H7 (cell line): ENCODE results near the gene WASF3. TPM values are rescaled to one million over a fixed set of nuclear protein-coding genes. Genes with fewer than 3 reads are reported as not detected.

Source experiments
- DNase-seq: peaks from one replicate; pipeline ENCODE4 v3.0.0; 2012
- H3K27me3 ChIP-seq: 2 replicates; pipeline ENCODE4 v1.6.0; 2011; ENCODE audit warnings: mild to moderate bottlenecking, low read length; ENCODE audit not compliant: control insufficient read depth, insufficient read depth
- H3K36me3 ChIP-seq: replicated peaks from 2 replicates; pipeline ENCODE4 v1.5.1; 2011; ENCODE audit warnings: low read length; ENCODE audit not compliant: control insufficient read depth, insufficient read depth
- H3K4me3 ChIP-seq: 2 replicates; pipeline ENCODE4 v1.5.1; 2011; ENCODE audit warnings: low read depth, mild to moderate bottlenecking, control low read depth, low read length, moderate library complexity; ENCODE audit not compliant: insufficient read depth
- total RNA-seq: library from RNA; depleted of rRNA; stranded (reverse); fragments of >200 nt; shearing (Covaris generic); gene quantifications from 2 replicates; pipeline ENCODE4 v1.2.3, GENCODE V29; 2014

The WASF3 gene
- total RNA-seq, 1 experiment from 2014 or later = 19.1 TPM

DNA sequence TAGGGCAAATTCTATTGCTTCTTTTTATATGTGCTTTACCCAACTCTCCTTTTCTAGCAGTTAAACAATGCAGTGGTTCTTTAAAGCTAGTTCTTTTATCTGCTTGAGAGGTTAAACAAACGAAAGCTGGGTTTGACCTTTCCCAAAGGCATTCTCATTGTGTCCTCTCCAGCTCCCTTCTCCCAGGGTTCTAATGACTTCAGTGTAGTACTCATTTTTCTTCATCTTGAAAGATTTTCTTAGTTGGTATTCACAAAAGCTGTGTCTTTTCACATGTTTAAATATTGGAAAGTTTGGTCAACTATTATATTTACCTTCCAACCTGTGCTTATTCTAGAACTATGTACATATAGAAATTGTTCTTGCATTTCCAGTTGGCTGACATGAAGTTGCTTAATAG lies 1.5 kb downstream of the WASF3 start:
- DNase-seq = no peak

GRCh38 chr13:26560456-26560855 lies 3.0 kb downstream of the WASF3 start:
- no peak for DNase-seq
- H3K36me3 ChIP-seq = no peaks in the 10 kb centered on the region
- H3K4me3 ChIP-seq = no peak overlapping the region
- H3K27me3 ChIP-seq = peaks cover 10% of the 10 kb centered on the region

More for the DNA sequence above, 1.5 kb downstream of the WASF3 start:
- Histone ChIP-seq H3K4me3 (no peak overlapping the region), H3K36me3 (no peaks in the 10 kb centered on the region), H3K27me3 (peaks cover 10% of the 10 kb centered on the region)

DNA sequence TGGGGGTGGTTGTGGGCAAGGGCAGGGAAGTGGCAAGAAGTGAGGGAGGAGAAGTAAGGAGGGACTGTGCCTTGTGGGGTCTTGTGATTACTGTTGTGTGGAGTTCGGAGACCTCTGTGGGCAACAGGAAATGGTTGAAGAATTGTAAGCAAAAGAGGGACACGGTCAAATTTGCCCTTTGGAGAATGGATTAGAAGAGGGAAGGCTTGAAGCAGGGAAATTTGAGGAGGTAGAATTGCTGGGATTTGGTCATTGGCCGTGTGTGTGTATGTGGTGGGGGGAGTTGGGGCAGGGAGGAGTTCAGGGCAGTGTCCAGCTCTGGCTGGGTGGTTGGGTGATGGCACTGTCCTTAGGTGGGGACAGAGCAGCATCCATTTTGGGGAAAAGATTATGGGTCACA lies 3.6 kb downstream of the WASF3 start:
- peaks cover 10% of the 10 kb centered on the region for H3K27me3 ChIP-seq

DNA sequence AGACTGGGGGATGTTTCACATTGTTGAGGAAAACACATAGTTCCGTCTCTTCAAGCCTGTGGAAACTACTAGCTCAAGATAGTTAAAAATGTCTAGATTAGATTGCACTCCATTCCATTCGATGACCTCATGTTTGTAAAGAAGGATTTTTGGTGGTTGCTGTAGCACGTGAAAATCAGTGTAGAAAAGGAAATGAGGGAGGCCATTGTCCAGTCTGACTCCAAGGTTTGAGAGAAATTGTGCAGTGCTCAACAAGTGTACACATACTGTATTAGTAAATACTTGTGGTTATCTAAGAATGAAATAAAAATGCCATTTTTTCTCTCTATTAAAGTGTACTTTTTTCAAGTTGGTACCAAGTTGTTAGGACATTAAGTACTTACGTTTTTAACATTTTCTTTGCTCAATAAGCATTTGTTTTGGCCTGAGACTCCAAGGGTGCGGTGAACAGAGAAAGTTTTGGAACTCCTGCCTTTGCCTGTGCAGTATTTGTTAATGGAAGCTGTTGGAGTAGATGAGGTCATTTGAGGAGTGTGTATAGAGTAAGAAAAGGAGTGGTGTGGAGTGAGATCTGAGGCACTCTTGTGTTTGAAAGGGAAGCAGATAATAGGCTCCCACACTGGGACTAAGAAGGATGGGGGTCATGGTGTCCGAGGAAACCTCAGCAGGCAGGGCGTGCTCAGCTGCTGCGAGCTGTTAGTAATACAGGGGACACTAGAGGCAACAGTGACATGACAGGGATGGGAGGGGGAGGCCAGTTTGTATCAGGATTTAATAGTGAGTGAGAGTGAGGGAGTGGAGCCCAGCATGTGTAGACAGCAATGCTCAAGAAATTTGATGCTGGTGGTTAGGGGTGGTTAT lies 4.4 kb downstream of the WASF3 start:
- Histone ChIP-seq H3K4me3 (no peak overlapping the region), H3K36me3 (no peaks in the 10 kb centered on the region), H3K27me3 (peaks cover 6% of the 10 kb centered on the region)
- DNase-seq = peak; percentile 40

More for the DNA sequence above, 3.6 kb downstream of the WASF3 start:
- Histone ChIP-seq H3K4me3 (no peak overlapping the region), H3K36me3 (no peaks in the 10 kb centered on the region)
- DNase-seq = no peak

DNA sequence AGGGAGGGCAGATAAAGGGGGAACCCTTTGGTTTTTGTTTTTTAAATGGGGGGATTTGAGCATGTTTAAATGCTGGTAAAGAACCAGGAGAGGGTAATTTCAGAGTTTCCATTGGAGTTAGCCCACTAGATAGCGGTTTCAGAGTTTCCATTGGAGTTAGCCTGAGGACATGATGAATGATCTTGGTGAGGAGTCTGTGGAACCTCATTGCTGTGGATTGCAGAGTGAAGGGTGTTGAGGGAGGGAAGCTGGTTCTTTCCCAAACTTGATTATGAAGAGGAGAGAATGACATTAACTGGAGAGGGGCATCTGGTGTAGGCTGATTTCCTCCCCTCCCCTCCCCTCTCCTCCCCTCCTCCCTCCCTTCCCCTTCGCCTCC lies 5.0 kb downstream of the WASF3 start:
- Histone ChIP-seq H3K27me3 (peaks cover 6% of the 10 kb centered on the region), H3K36me3 (no peaks in the 10 kb centered on the region), H3K4me3 (no peak overlapping the region)
- DNase-seq = no peak

GRCh38 chr13:26563713-26564112 lies 6.2 kb downstream of the WASF3 start:
- no peak overlapping the region for H3K4me3 ChIP-seq
- H3K36me3 ChIP-seq = no peaks in the 10 kb centered on the region
- DNase-seq = no peak
- H3K27me3 ChIP-seq = peaks cover 2% of the 10 kb centered on the region

GRCh38 chr13:26568132-26568815 lies 10.8 kb downstream of the WASF3 start:
- no peaks in the 10 kb centered on the region for H3K36me3 ChIP-seq
- DNase-seq = no peak
- no peaks in the 10 kb centered on the region for H3K27me3 ChIP-seq
- H3K4me3 ChIP-seq = no peak overlapping the region

DNA sequence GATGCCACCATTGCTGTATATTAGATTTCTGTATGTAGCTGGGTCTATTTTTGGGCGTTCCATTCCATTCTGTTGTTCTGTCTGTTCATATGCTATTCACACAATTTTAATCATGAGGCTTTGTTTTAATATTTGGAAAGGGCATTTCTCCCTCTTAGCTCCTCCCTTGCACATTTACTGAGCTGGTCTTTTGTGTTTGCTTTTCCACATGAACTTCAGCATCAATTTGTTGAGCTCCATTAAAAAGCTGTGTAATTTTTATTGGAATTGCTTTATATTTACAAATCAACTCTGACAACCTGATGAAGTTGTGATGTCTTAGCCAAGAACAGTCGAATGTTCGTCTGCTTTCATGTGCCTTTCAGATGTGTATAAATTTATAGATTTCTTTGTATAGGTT lies 14.0 kb downstream of the WASF3 start:
- Histone ChIP-seq H3K36me3 (no peaks in the 10 kb centered on the region), H3K27me3 (no peaks in the 10 kb centered on the region), H3K4me3 (no peak overlapping the region)
- DNase-seq = no peak

DNA sequence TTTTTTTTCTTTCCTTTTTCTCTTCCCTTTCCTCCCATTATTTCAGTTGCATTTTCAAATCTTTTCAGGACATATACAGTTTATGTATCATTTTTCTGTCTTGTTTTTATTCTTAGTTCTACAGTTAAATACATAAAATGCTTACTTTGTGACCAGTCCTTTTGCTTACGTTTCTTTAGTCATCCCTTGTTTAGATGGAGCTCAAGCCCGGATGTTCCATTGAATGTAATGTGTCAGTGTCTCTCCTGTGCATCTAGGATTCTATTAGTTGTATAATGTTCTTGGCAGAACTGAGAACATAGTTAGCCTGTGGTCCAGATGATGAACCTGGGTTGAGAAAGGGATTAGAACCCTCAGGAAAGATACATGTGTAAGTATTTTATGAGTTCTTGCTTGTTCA lies 17.8 kb downstream of the WASF3 start:
- H3K36me3 ChIP-seq = no peaks in the 10 kb centered on the region

GRCh38 chr13:26579580-26579979 lies 22.1 kb downstream of the WASF3 start:
- DNase-seq = no peak
- Histone ChIP-seq H3K27me3 (no peaks in the 10 kb centered on the region), H3K4me3 (no peak overlapping the region), H3K36me3 (no peaks in the 10 kb centered on the region)

More for the DNA sequence above, 17.8 kb downstream of the WASF3 start:
- Histone ChIP-seq H3K4me3 (no peak overlapping the region), H3K27me3 (no peaks in the 10 kb centered on the region)
- no peak for DNase-seq

DNA sequence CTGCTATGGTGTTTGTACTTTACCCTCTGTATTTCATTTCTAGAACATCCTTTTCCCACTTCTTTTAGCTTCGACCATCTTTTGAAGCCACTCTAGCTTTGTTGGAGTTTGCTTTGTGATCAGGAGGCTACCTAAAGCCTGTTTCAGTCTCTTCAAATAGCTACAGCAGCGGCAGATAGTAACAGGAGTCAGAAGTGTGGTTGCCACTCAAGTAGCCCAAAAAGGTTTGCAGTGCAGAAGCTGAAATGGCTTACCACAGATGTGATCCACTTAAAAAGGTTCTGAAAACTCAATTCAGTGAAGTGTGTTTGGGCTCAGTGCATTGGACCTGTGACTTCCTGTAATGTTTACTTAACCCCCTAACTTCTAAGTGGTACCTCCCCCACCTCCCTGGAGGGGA lies 26.2 kb downstream of the WASF3 start:
- no peak for DNase-seq
- H3K36me3 ChIP-seq = no peaks in the 10 kb centered on the region
- H3K4me3 ChIP-seq = no peak overlapping the region
- no peaks in the 10 kb centered on the region for H3K27me3 ChIP-seq

DNA sequence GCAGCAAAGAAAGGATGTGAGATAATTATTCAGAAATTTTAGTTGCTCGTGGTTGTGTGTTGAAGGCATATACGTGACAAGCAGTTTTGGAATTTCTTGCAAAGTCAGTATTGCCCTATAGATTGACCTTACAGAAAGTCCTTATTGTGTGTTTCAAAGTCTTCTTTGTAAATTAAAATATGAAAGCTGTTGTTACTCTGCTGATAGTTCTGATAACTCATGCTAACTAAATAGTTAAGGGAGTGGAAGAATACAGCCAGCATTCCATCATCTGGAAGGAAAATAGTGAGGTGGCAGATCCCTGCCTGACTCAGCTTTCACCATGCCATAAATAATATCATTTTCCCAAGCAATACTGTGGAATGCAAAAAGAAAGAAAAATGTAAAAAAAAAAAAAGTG lies 27.2 kb downstream of the WASF3 start:
- no peak for DNase-seq

DNA sequence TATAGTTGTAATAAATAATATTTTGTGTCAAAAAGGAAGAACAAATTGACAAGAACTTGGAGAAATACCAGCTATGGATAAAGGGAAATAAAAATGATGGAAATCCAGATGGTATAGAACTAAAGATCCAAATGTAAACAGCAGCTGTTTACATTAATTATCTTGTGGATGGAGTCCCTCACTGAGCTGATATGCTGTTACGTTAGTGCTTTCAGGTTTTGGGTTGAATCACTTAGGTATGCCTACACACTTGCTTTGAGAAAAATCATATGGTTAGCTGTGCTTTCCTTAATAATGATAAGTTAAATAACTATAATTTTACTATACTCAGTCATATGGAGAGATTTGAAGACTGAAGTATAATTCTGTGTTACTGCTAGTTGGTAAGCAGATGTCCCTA lies 27.7 kb downstream of the WASF3 start:
- Histone ChIP-seq H3K4me3 (no peak overlapping the region), H3K27me3 (no peaks in the 10 kb centered on the region), H3K36me3 (no peaks in the 10 kb centered on the region)
- no peak for DNase-seq

More for the DNA sequence above, 27.2 kb downstream of the WASF3 start:
- H3K4me3 ChIP-seq = no peak overlapping the region
- H3K36me3 ChIP-seq = no peaks in the 10 kb centered on the region
- no peaks in the 10 kb centered on the region for H3K27me3 ChIP-seq

DNA sequence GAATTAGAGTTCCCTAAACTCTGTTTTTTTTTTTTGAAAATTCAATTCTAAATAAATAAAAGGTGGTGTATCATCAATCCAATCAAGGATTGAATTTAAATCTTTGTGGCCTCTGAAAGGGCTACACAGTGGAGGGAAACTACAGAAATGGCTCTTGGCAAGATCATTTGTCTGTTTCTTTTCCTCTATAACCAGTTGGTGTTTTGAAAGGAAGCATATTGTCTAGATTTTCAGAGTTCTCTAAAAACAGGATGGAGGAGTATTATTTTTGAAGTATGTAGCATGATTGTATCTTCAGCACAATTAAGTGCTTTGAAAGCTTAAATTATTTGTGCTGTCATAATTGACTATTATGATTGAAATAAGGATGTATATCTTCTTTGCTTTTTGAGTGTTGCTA lies 29.8 kb downstream of the WASF3 start:
- Histone ChIP-seq H3K4me3 (no peak overlapping the region), H3K36me3 (no peaks in the 10 kb centered on the region), H3K27me3 (no peaks in the 10 kb centered on the region)
- DNase-seq = no peak

GRCh38 chr13:26589226-26589625 lies 31.7 kb downstream of the WASF3 start:
- H3K27me3 ChIP-seq = no peaks in the 10 kb centered on the region
- no peak for DNase-seq
- no peaks in the 10 kb centered on the region for H3K36me3 ChIP-seq
- H3K4me3 ChIP-seq = no peak overlapping the region
